Epithelial cell of proximal tubule (primary cell): ENCODE data around the gene MON1B. TPM values are rescaled to one million over a fixed set of nuclear protein-coding genes. Genes with fewer than 3 reads are reported as not detected.
"Not testable (repeated sequence)": the region's sequence is repeated elsewhere in the genome, so short reads cannot be mapped to it uniquely, and the experiment has no call there.

ENCODE experiments used
- DNase-seq: peaks from one replicate; pipeline ENCODE4 v3.0.0-alpha.2; 2011; ENCODE audit warnings: low read depth
- H3K4me3 ChIP-seq: 2 replicates; pipeline ENCODE4 v1.5.1; 2011; ENCODE audit warnings: low read depth, mild to moderate bottlenecking, low read length
- total RNA-seq: library from RNA; depleted of rRNA; stranded (reverse); fragments of >200 nt; gene quantifications from 2 replicates; pipeline ENCODE4 v1.2.3, GENCODE V29; 2015
- TF ChIP-seq, protein P1 (sequence below): conservative IDR thresholded peaks from 2 replicates; pipeline ENCODE4 v1.5.1; 2012; ENCODE audit warnings: low read depth, mild to moderate bottlenecking, low read length

The MON1B gene
- total RNA-seq, result 19.3 and 30.8 TPM in 2 replicates

DNA sequence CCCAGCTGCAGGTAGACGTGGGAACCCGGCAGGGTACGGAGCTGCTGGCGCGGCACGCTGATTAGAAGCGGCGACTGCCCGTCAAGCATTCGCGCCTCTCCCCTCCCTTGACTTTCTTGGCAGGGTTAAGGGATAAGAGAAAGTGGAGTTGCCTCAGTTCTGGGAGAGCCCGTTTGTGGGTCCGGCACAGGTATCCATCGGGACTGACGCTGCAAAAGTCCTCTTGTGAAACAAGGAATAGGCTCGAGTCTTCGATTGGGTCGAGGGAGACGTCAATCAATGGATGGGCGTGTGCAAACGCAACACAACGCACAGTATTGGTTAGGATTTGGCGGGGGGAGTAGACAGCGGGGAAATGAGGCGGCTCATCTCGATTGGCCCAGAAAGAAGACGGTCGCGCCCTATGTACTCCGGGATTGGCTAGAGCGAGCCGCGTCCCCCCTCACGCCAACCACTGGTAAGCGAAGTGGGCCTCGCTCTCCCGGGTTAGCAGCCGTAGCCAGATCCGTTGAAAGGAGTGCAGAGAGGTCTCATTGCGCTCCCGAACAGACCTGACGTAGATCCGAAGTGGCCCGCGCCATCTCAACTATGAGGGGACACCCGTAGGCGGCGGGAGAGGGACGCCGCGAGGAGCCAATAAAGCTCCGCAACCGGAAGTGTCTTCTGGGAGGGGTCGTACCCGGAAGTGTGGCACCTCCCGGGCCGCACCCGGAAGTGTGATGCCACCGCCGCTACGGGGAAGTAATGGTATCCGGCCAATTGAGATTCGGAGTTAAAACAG, at the start of gene MON1B:
TSS of gene MON1B (plus strand) at position 713 of the 781 bp plus-strand sequence. CDS start 296 bp downstream, outside the sequence.
- TF ChIP-seq, protein P1, sequence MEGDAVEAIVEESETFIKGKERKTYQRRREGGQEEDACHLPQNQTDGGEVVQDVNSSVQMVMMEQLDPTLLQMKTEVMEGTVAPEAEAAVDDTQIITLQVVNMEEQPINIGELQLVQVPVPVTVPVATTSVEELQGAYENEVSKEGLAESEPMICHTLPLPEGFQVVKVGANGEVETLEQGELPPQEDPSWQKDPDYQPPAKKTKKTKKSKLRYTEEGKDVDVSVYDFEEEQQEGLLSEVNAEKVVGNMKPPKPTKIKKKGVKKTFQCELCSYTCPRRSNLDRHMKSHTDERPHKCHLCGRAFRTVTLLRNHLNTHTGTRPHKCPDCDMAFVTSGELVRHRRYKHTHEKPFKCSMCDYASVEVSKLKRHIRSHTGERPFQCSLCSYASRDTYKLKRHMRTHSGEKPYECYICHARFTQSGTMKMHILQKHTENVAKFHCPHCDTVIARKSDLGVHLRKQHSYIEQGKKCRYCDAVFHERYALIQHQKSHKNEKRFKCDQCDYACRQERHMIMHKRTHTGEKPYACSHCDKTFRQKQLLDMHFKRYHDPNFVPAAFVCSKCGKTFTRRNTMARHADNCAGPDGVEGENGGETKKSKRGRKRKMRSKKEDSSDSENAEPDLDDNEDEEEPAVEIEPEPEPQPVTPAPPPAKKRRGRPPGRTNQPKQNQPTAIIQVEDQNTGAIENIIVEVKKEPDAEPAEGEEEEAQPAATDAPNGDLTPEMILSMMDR, result no peak
- DNase-seq, result peak; percentile 91
- peak within 1 kb of the TSS; percentile 80 for H3K4me3 ChIP-seq

- no peak overlapping the region for H3K4me3 ChIP-seq
- TF ChIP-seq, protein P1, result no peak
- no peak for DNase-seq
Measured at GRCh38 chr16:77143364-77143763, 47.6 kb upstream of the MON1B start.

DNA sequence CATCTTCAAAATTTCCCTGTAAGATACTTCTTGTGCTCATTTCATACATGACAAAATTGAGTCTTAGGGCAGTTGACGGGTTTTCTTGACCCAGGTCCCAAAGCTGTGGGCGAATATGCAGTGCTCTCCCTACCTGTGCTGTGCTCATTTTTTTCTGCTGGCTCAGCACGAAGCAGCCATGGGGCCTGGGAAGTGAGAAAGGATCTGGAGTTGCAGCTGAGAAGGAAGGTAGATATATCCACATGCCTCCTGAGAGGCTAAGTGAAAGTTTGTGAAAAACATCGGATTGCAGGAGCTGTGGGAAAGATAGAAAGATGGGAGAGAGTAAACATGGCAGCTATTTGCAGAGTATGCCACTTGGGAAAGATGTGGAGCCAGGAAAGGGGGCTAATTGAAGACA, 42.9 kb upstream of the MON1B start:
- DNase-seq, result no peak

GRCh38 chr16:77157346-77158058, 33.5 kb upstream of the MON1B start:
- H3K4me3 ChIP-seq, result no peak overlapping the region
- TF ChIP-seq, protein P1, result no peak
- no peak for DNase-seq

More for the DNA sequence above, 42.9 kb upstream of the MON1B start:
- TF ChIP-seq, protein P1, result no peak
- H3K4me3 ChIP-seq, result no peak overlapping the region

DNA sequence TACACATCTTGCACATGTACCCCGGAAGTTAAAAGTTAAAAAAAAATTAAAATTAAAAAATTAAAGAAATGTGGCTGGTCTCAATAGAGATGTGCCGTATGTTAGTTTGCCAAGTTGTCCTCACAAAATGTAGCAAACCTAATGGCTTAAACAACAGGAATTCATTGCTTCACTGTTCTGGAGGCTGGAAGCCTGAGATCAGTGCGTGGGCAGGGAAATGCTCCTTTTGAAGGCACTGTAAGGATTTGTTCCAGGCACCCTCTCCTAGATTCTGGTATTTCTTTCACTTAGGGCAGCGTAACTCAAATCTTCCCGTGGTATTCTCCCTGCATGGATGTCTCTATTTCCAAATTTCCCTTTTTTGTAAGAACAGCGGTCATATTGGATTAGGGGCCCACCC, 32.7 kb upstream of the MON1B start:
- H3K4me3 ChIP-seq, result no peak overlapping the region
- no peak for DNase-seq
- TF ChIP-seq, protein P1, result no peak

DNA sequence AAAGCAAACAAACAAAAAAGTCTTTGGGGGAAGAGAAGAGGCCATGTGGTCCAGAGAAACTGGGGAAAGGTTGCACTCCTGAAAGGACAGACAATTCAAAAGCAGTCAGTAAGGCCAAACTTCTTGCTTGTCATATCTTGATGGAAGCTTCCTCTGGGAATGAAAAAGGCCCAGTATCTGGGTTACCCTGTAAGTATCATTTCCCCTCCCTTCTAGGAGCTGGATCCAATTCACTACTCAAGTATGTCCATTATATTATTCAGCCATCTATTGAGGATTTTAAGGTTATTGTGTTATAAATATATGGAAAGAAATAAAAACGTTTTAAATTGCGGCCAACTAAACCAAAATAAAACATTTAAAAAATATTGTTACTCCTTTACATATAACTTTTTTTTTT, 26.0 kb upstream of the MON1B start:
- TF ChIP-seq, protein P1, result no peak
- H3K4me3 ChIP-seq, result no peak overlapping the region

DNA sequence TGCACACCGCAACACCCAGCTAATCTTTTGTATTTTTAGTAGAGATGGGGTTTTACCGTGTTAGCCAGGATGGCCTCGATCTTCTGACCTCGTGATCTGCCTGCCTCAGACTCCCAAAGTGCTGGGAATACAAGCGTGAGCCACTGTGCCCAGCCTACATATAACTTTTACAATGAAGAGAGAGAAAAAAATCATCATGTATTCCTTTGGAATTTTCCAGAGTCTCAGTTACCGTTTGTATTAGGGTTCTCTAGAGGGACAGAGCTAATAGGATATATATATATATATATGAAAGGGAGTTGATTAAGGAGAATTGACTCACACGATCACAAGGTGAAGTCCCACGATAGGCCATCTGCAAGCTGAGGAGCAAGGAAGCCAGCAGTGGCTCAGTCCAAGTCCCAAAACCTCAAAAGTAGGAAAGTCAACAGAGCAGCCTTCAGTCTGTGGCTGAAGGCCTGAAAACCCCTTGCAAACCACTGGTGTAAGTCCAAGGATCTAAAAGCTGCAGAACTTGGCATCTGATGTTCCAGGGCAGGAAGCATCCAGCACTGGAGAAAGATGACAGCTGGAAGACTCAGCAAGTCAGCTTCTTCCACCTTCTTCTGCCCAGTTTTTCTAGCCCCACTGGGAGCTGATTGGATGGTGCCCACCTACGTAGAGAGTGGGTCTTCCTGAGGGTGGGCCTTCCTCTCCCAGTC, 25.3 kb upstream of the MON1B start:
- not testable (repeated sequence) for DNase-seq

More for the DNA sequence above, 26.0 kb upstream of the MON1B start:
- no peak for DNase-seq

More for the DNA sequence above, 25.3 kb upstream of the MON1B start:
- not testable (repeated sequence) for H3K4me3 ChIP-seq
